ENCODE data around the gene PWWP2B. TPM values are rescaled to one million over a fixed set of nuclear protein-coding genes. Genes with fewer than 3 reads are reported as not detected.
A peak's percentile ranks its signal among the peaks of the same experiment; 100 is the strongest.

Gene PWWP2B
- total RNA-seq, 4 donors from 2014 or later, result 14.5 to 35.4 (median 27.3) TPM

- intact Hi-C loops (cut with DNase I), result loop anchor here (5.0 kb wide), 1 partner anchor 255 kb away; no protein-coding TSS in a partner anchor
- WGBS, 2 donors, result 4 to 12% methylated on average over 8 to 9 of the region's 26 CpGs
Measured at GRCh38 chr10:132387764-132388210, 9.2 kb upstream of the PWWP2B start.

GRCh38 chr10:132388891-132389432 lies 8.0 kb upstream of the PWWP2B start:
- H3K4me3 ChIP-seq (replicated peaks in 1 of 3), result no peak overlapping the region
- WGBS, 2 donors, result 9 to 38% methylated on average over 4 to 15 of the region's 22 CpGs
- intact Hi-C loops (cut with DNase I), result loop anchor here (5.0 kb wide), 1 partner anchor 253 kb away; no protein-coding TSS in a partner anchor

More at GRCh38 chr10:132387764-132388210, 9.2 kb upstream of the PWWP2B start:
- Histone ChIP-seq H3K27ac (no peak overlapping the region), H3K4me3 (replicated peaks in 1 of 3) (no peak overlapping the region), H3K27me3 (no peaks in the 10 kb centered on the region), H3K4me1 (peaks cover 3 to 8% of the 10 kb centered on the region in 2 donors), H3K9me3 (no peaks in the 10 kb centered on the region), H3K36me3 (no peaks in the 10 kb centered on the region)
- DNase-seq, result peak; percentile 67 to 74
- TF ChIP-seq CTCF (IDR thresholded peaks at IDR 0.05) (peak; percentile 22 to 73 (median 61)), POLR2A (IDR thresholded peaks at IDR 0.05) (no peak)

GRCh38 chr10:132389433-132390169 lies 7.4 kb upstream of the PWWP2B start:
- DNase-seq, result no peak
- Histone ChIP-seq H3K27ac (no peak overlapping the region), H3K36me3 (no peaks in the 10 kb centered on the region), H3K4me3 (replicated peaks in 1 of 3) (no peak overlapping the region), H3K27me3 (no peaks in the 10 kb centered on the region), H3K9me3 (no peaks in the 10 kb centered on the region), H3K4me1 (peaks cover 3 to 8% of the 10 kb centered on the region in 2 donors)
- intact Hi-C loops (cut with DNase I), result loop anchor here (5.0 kb wide), 1 partner anchor 253 kb away; no protein-coding TSS in a partner anchor
- TF ChIP-seq CTCF (IDR thresholded peaks at IDR 0.05) (no peak), POLR2A (IDR thresholded peaks at IDR 0.05) (no peak)
- 79 to 94% methylated on average over 4 to 5 of the region's 16 CpGs for WGBS, 2 donors

More at GRCh38 chr10:132388891-132389432, 8.0 kb upstream of the PWWP2B start:
- peaks cover 3 to 8% of the 10 kb centered on the region in 2 donors for H3K4me1 ChIP-seq
- H3K27ac ChIP-seq, result no peak overlapping the region
- no peaks in the 10 kb centered on the region for H3K9me3 ChIP-seq
- H3K27me3 ChIP-seq, result no peaks in the 10 kb centered on the region
- TF ChIP-seq POLR2A (IDR thresholded peaks at IDR 0.05) (no peak), CTCF (IDR thresholded peaks at IDR 0.05) (no peak)
- no peaks in the 10 kb centered on the region for H3K36me3 ChIP-seq
- DNase-seq, result peak; percentile 48 to 69

GRCh38 chr10:132390170-132390920 lies 6.7 kb upstream of the PWWP2B start:
- no peaks in the 10 kb centered on the region for H3K27me3 ChIP-seq
- no peaks in the 10 kb centered on the region for H3K9me3 ChIP-seq
- DNase-seq, result no peak
- no peak overlapping the region for H3K27ac ChIP-seq
- H3K4me1 ChIP-seq, result peaks cover 6 to 12% of the 10 kb centered on the region in 2 donors
- H3K36me3 ChIP-seq, result no peaks in the 10 kb centered on the region
- 77 to 79% methylated on average over 7 to 8 of the region's 8 CpGs for WGBS, 2 donors
- intact Hi-C loops (cut with DNase I), result no loop called here
- H3K4me3 ChIP-seq (replicated peaks in 1 of 3), result no peak overlapping the region
- TF ChIP-seq POLR2A (IDR thresholded peaks at IDR 0.05) (no peak), CTCF (IDR thresholded peaks at IDR 0.05) (no peak)
